ENCODE data around the gene TRAPPC1. TPM values are rescaled to one million over a fixed set of nuclear protein-coding genes. Genes with fewer than 3 reads are reported as not detected.

TRAPPC1 gene
- total and polyA plus RNA-seq, 2 of the 8 experiments (the other 6 are each of a cell fraction or from before 2014, with no cell fraction given): 114 to 170 TPM

DNA sequence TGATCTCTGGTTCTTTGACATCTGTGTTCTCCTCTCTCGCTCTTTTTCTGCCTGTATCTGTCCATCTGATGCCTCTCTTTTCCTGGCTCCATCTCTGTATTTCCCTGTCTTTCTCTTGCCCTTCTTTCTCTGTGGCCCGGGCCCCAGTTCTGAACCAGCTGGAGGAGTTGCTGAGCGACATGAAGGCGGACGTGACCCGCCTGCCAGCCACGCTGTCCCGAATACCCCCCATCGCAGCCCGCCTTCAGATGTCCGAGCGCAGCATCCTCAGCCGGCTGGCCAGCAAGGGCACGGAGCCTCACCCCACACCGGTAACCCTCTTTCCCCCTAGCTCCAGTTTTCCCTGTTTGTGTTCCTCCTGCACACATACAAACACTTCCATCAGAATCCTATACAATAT, 21.5 kb downstream of the TRAPPC1 start (continued):
- TF ChIP-seq, protein P1, sequence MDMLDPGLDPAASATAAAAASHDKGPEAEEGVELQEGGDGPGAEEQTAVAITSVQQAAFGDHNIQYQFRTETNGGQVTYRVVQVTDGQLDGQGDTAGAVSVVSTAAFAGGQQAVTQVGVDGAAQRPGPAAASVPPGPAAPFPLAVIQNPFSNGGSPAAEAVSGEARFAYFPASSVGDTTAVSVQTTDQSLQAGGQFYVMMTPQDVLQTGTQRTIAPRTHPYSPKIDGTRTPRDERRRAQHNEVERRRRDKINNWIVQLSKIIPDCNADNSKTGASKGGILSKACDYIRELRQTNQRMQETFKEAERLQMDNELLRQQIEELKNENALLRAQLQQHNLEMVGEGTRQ (IDR thresholded peaks at IDR 0.05; ENCODE audit: low read length): no peak
- TF ChIP-seq, protein P2, sequence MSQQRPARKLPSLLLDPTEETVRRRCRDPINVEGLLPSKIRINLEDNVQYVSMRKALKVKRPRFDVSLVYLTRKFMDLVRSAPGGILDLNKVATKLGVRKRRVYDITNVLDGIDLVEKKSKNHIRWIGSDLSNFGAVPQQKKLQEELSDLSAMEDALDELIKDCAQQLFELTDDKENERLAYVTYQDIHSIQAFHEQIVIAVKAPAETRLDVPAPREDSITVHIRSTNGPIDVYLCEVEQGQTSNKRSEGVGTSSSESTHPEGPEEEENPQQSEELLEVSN (IDR thresholded peaks at IDR 0.05): no peak
- no peak for TF ChIP-seq KDM4A (IDR thresholded peaks at IDR 0.05; ENCODE audit: low read depth, low read length, severe bottlenecking)
